Endothelial cell of umbilical vein (primary cell): Measurements from ENCODE around the gene TRIM59. TPM values are rescaled to one million over a fixed set of nuclear protein-coding genes. Genes with fewer than 3 reads are reported as not detected.

Experiments used
- BruUV-seq: library from RNA; stranded (reverse); fragments of 400-500 nt; replicated peaks from 2 replicates; lab custom pipeline; 2021; lab: Mats Ljungman, UMichigan
- CTCF ChIA-PET: fragments of 300-600, 350-600 bp; sonication (Branson Sonifier 250); formaldehyde crosslinking; loops from one replicate; lab custom pipeline; 2021; ENCODE audit warnings: antibody characterized with exemption, inconsistent platforms; lab: Charles Lee
- POLR2A ChIA-PET: fragments of 300-600, 350-600 bp; sonication (Branson Sonifier 250); formaldehyde crosslinking; loops from one replicate; lab custom pipeline; 2021; ENCODE audit warnings: antibody characterized with exemption, inconsistent platforms; lab: Charles Lee
- DNase-seq: peaks from one replicate; pipeline ENCODE4 v3.0.0-alpha.2; 2011; ENCODE audit warnings: low read depth, low spot score
- FAIRE-seq: peaks from 2 replicates; lab custom pipeline; 2011; peaks lifted over from hg19 to GRCh38; lab: Jason Lieb, UNC
- H2AFZ ChIP-seq: 2 replicates; pipeline ENCODE4 v1.6.0; 2012; ENCODE audit warnings: low read depth, low read length, control low read depth, inconsistent platforms
- H3K27ac ChIP-seq: 2 replicates; pipeline ENCODE4 v1.5.1; 2011; ENCODE audit warnings: low read depth, mild to moderate bottlenecking, control low read depth, low read length, moderate library complexity; ENCODE audit not compliant: insufficient read depth
- H3K27me3 ChIP-seq, 2 experiments: 2 replicates each; pipeline versions ENCODE4 v1.6.0 to v1.6.1; 2011; ENCODE audit warnings: low read length in 2 of 2, mixed read lengths in 1 of 2; ENCODE audit not compliant: control insufficient read depth in 2 of 2, insufficient read depth in 2 of 2
- H3K36me3 ChIP-seq, 2 experiments: 2 replicates in 1 of 2; 3 replicates in 1 of 2; pipeline ENCODE4 v1.5.1; 2011; ENCODE audit warnings: low read length in 2 of 2, mild to moderate bottlenecking in 1 of 2, moderate library complexity in 1 of 2; ENCODE audit not compliant: control insufficient read depth in 2 of 2, insufficient read depth in 2 of 2; ENCODE audit errors: extremely low read depth in 1 of 2
- H3K4me1 ChIP-seq: 3 replicates; pipeline ENCODE4 v1.5.1; 2011; ENCODE audit warnings: mild to moderate bottlenecking, low read length; ENCODE audit not compliant: control insufficient read depth, insufficient read depth; ENCODE audit errors: extremely low read depth
- H3K4me2 ChIP-seq: 2 replicates; pipeline ENCODE4 v1.6.1; 2011; ENCODE audit warnings: low read length, control low read depth, mixed read lengths; ENCODE audit not compliant: insufficient read depth
- H3K4me3 ChIP-seq, 3 experiments: fragments of 200-600 bp in 1 of 3; sonication (generic), shearing (Covaris generic) in 1 of 3; replicated peaks in 1 of 3; 2 replicates each; pipeline ENCODE4 v1.5.1; 2011 to 2016; ENCODE audit warnings: control low read depth in 3 of 3, low read length in 3 of 3, mild to moderate bottlenecking in 2 of 3, inconsistent platforms in 1 of 3, low read depth in 1 of 3, moderate library complexity in 1 of 3; ENCODE audit not compliant: insufficient read depth in 1 of 3
- H3K79me2 ChIP-seq: 2 replicates; pipeline ENCODE4 v1.6.0; 2012; ENCODE audit warnings: low read length, inconsistent platforms; ENCODE audit not compliant: control insufficient read depth, insufficient read depth
- H3K9ac ChIP-seq: replicated peaks from 2 replicates; pipeline ENCODE3; 2011; ENCODE audit warnings: low read length, control low read depth; ENCODE audit not compliant: insufficient read depth; ENCODE audit errors: extremely low read depth
- H3K9me1 ChIP-seq: replicated peaks from 3 replicates; pipeline ENCODE4 v1.6.0; 2011; ENCODE audit warnings: mild to moderate bottlenecking, low read length; ENCODE audit not compliant: control insufficient read depth, insufficient read depth; ENCODE audit errors: extremely low read depth
- H3K9me3 ChIP-seq: replicated peaks from 2 replicates; pipeline ENCODE4 v1.5.1; 2012; ENCODE audit warnings: low read length, inconsistent platforms; ENCODE audit not compliant: control insufficient read depth, insufficient read depth
- H4K20me1 ChIP-seq: replicated peaks from 2 replicates; pipeline ENCODE3; 2011; ENCODE audit warnings: mild to moderate bottlenecking, low read length; ENCODE audit not compliant: control insufficient read depth, insufficient read depth; ENCODE audit errors: extremely low read depth
- CTCF ChIP-seq, 2 donors: IDR thresholded peaks; 1 replicate in 1 of 2; 2 replicates in 1 of 2; pipeline ENCODE4 v1.5.1; 2011; ENCODE audit warnings: low read length in 2 of 2, mild to moderate bottlenecking in 2 of 2, moderate library complexity in 2 of 2, control low read depth in 1 of 2, inconsistent platforms in 1 of 2, low read depth in 1 of 2; ENCODE audit not compliant: insufficient read depth in 1 of 2; ENCODE audit errors: extremely low read depth in 1 of 2
- EZH2 ChIP-seq: IDR thresholded peaks from 2 replicates; pipeline ENCODE4 v1.6.1; 2012; ENCODE audit warnings: borderline replicate concordance, low read depth, mild to moderate bottlenecking, moderate library complexity, low read length, inconsistent platforms; ENCODE audit not compliant: severe bottlenecking
- FOS ChIP-seq: IDR thresholded peaks from 2 replicates; pipeline ENCODE4 v1.6.1; 2011; ENCODE audit warnings: mild to moderate bottlenecking, low read length, moderate library complexity, borderline replicate concordance; ENCODE audit not compliant: insufficient read depth
- GATA2 ChIP-seq: IDR thresholded peaks from 2 replicates; pipeline ENCODE4 v1.7.0; 2011; ENCODE audit warnings: low read depth, mild to moderate bottlenecking, moderate library complexity, mixed read lengths, low read length; ENCODE audit not compliant: insufficient read length, insufficient read depth
- JUN ChIP-seq: IDR thresholded peaks from 2 replicates; pipeline ENCODE4 v1.6.1; 2011; ENCODE audit warnings: borderline replicate concordance, low read depth; ENCODE audit not compliant: insufficient read length, insufficient read depth
- MAX ChIP-seq: IDR thresholded peaks from 2 replicates; pipeline ENCODE4 v1.6.1; 2011; ENCODE audit not compliant: insufficient read depth, insufficient read length
- MYC ChIP-seq: IDR thresholded peaks from one replicate; pipeline ENCODE4 v1.6.1; 2011; ENCODE audit warnings: mild to moderate bottlenecking, low read depth, low read length
- POLR2A ChIP-seq: IDR thresholded peaks from 2 replicates; pipeline ENCODE4 v1.6.1; 2012; ENCODE audit warnings: low read depth, mild to moderate bottlenecking, control low read depth, low read length
- POLR2AphosphoS5 ChIP-seq: IDR thresholded peaks from 2 replicates; pipeline ENCODE4 v1.6.1; 2012; ENCODE audit warnings: low read depth, mild to moderate bottlenecking, control low read depth, low read length, moderate library complexity; ENCODE audit not compliant: insufficient read depth
- dilution Hi-C: fragments of 300-500 bp; cut with MboI; formaldehyde crosslinking; loops from one replicate; pipeline ENCODE4 v1.15.0; 2019; ENCODE audit warnings: low sequenced_read_pairs; ENCODE audit not compliant: extremely low pct_ligation_motif_present
- intact Hi-C: fragments of 100-400 bp; cut with micrococcal nuclease; formaldehyde crosslinking; loops from one replicate; pipeline ENCODE4 v1.10.0; 2022
- polyA plus RNA-seq, 4 experiments: library from polyadenylated mRNA; depleted of rRNA in 3 of 4; stranded (reverse) in 3 of 4; unstranded in 1 of 4; fragments of >200 nt; gene quantifications; 2 replicates each; pipeline versions ENCODE4 v1.2.1 to v1.2.3, GENCODE V29; 2011 to 2012; ENCODE audit warnings: missing spikeins in 1 of 4
- total RNA-seq: library from RNA; stranded (reverse); gene quantifications from 2 replicates; pipeline ENCODE4 v1.2.3, GENCODE V29; 2021

TRIM59 gene
- total and polyA plus RNA-seq, 2 donors (not counting 3 experiments of a cell fraction or from before 2014, with no cell fraction given): 6.8 to 33.0 TPM

GRCh38 chr3:160459450-160459970 lies 9.9 kb upstream of the TRIM59 start:
- no peak overlapping the region for H2AFZ ChIP-seq
- no peaks in the 10 kb centered on the region for H3K9me3 ChIP-seq
- H3K36me3 ChIP-seq: no peaks in the 10 kb centered on the region
- TF ChIP-seq JUN (no peak), EZH2 (no peak), POLR2AphosphoS5 (no peak)
- intact Hi-C loops (no loop called here), dilution Hi-C loops (no loop called here)
- no peak overlapping the region for H3K9ac ChIP-seq
- BruUV-seq: no TSS peak
- no peaks in the 10 kb centered on the region for H3K79me2 ChIP-seq
- no peaks in the 10 kb centered on the region for H4K20me1 ChIP-seq
- H3K4me1 ChIP-seq: no peaks in the 10 kb centered on the region
- ChIA-PET CTCF (no interaction called here), POLR2A (no interaction called here)
- no peak for FAIRE-seq
- H3K9me1 ChIP-seq: no peaks in the 10 kb centered on the region
- H3K27me3 ChIP-seq: peaks cover 18 to 23% of the 10 kb centered on the region in 2 experiments
- no peak overlapping the region for H3K4me2 ChIP-seq
- H3K27ac ChIP-seq: no peak overlapping the region
- no peak overlapping the region for H3K4me3 ChIP-seq
- DNase-seq: no peak

GRCh38 chr3:160458151-160458550 lies 8.6 kb upstream of the TRIM59 start:
- H3K9ac ChIP-seq: no peak overlapping the region
- intact Hi-C loops (no loop called here), dilution Hi-C loops (no loop called here)
- no peaks in the 10 kb centered on the region for H3K36me3 ChIP-seq
- no peak overlapping the region for H3K27ac ChIP-seq
- FAIRE-seq (no peak), DNase-seq (no peak)
- BruUV-seq: no TSS peak
- H3K4me2 ChIP-seq: no peak overlapping the region
- ChIA-PET CTCF (no interaction called here), POLR2A (no interaction called here)
- H3K9me3 ChIP-seq: no peaks in the 10 kb centered on the region
- no peaks in the 10 kb centered on the region for H3K4me1 ChIP-seq
- H4K20me1 ChIP-seq: no peaks in the 10 kb centered on the region
- TF ChIP-seq FOS (no peak), POLR2A (no peak), EZH2 (no peak), GATA2 (no peak), JUN (no peak), MYC (no peak), POLR2AphosphoS5 (no peak), MAX (no peak), CTCF (IDR thresholded peaks at IDR 0.05; ENCODE audit: extremely low read depth in 1 of 2, insufficient read depth in 1 of 2, low read depth in 1 of 2, low read length in 2 of 2) (no peak)
- no peaks in the 10 kb centered on the region for H3K79me2 ChIP-seq
- no peaks in the 10 kb centered on the region for H3K9me1 ChIP-seq
- peaks cover 18 to 23% of the 10 kb centered on the region in 2 experiments for H3K27me3 ChIP-seq
- no peak overlapping the region for H3K4me3 ChIP-seq
- H2AFZ ChIP-seq: no peak overlapping the region
